Upper lobe of left lung (tissue), 4 donors: ENCODE results near the gene PUSL1.

Experiments used
- EP300 ChIP-seq, 4 donors: sonication (generic); formaldehyde crosslinking; IDR thresholded peaks; one replicate each; pipeline ENCODE4 v1.5.1; 2017; ENCODE audit warnings: antibody characterized with exemption in 4 of 4, control low read depth in 2 of 4
- POLR2A ChIP-seq, 4 donors: fragments of 450-650 bp; IDR thresholded peaks; one replicate each; pipeline ENCODE4 v1.5.1; 2016 to 2017; ENCODE audit warnings: antibody characterized with exemption in 4 of 4, mild to moderate bottlenecking in 2 of 4

DNA sequence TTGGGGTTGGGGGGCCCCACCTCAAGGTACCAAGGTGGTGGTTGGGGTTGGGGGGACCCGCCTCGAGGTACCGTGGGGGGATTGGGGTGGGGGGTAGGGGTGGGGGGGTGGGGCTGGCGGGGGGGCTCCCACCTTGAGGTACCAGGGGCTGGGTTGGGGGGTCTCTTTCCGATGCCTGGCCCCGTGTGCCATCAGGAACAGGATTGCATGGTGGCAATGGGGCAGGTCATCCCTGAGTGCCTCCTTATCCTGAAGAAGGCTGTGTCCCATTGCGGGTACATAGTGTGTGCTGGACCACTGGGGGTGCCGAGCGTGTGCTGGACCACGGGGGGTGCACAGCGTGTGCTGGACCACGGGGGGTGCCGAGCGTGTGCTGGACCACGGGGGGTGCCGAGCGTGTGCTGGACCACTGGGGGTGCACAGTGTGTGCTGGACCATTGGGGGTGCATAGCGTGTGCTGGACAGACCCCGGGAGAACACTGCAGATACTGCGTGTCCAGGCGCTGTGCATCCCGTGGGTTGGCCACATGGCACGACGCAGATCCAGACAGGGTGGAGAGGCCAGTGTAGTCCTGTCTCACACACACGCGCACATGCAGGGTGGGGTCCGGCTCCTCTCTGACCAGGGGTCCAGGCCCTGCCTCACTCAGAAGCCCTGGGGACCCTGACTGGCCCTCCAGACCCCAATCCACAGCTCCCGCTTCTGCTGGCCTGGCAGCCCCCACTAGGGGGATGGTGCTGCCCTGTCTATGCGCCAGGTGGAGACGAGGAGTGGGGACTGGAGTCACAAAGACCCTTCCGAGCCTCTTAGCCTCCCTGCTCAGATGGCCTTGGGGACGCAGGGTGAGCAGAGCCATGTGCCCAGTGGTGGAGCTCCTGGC lies 23.9 kb upstream of the PUSL1 start:
- TF ChIP-seq POLR2A (IDR thresholded peaks at IDR 0.05), result no peak
- no peak for TF ChIP-seq EP300 (IDR thresholded peaks at IDR 0.05)
